Right atrium auricular region (tissue), 2 donors: ENCODE results near the gene PDZRN3. TPM values are rescaled to one million over a fixed set of nuclear protein-coding genes. Genes with fewer than 3 reads are reported as not detected.
A peak's percentile ranks its signal among the peaks of the same experiment; 100 is the strongest.

ENCODE experiments used
- DNase-seq: peaks from one replicate; pipeline ENCODE4 v3.0.0-alpha.2; 2019; ENCODE audit warnings: low spot score
- H3K27ac ChIP-seq, 2 donors: fragments of 200-600 bp; sonication (generic); 1 replicate in 1 of 2; 2 replicates in 1 of 2; pipeline ENCODE4 v1.5.1; 2016 to 2019
- H3K27me3 ChIP-seq, 2 donors: fragments of 200-600 bp; sonication (generic); one replicate each; pipeline versions ENCODE4 v1.5.1 to v1.6.0; 2017 to 2019
- H3K36me3 ChIP-seq: fragments of 200-600 bp; sonication (generic); one replicate; pipeline ENCODE4 v1.5.1; 2016
- H3K4me1 ChIP-seq, 2 donors: fragments of 200-600 bp; sonication (generic); one replicate each; pipeline versions ENCODE4 v1.5.1 to v1.6.0; 2017 to 2019
- H3K4me3 ChIP-seq, 2 donors: fragments of 200-600 bp; sonication (generic); 1 replicate in 1 of 2; 2 replicates in 1 of 2; pipeline ENCODE4 v1.5.1; 2017 to 2019; ENCODE audit warnings: mild to moderate bottlenecking in 1 of 2, moderate library complexity in 1 of 2
- H3K9me3 ChIP-seq, 2 donors: fragments of 200-600 bp; sonication (generic); one replicate each; pipeline ENCODE4 v1.5.1; 2019
- CTCF ChIP-seq, 2 donors: fragments of 200-600 bp; sonication (generic); IDR thresholded peaks; one replicate each; pipeline ENCODE4 v1.5.1; 2019; ENCODE audit warnings: antibody characterized with exemption in 2 of 2
- total RNA-seq, 2 donors: library from RNA; depleted of rRNA; stranded (reverse); fragments of >200 nt; gene quantifications; one replicate each; pipeline ENCODE4 v1.1.0, GENCODE V29; 2016

Gene PDZRN3
- total RNA-seq, 2 donors from 2014 or later: 66.8 to 87.4 TPM

- Histone ChIP-seq H3K4me1 (peaks cover 0 to 18% of the 10 kb centered on the region in 2 donors), H3K27me3 (no peaks in the 10 kb centered on the region), H3K27ac (no peak overlapping the region), H3K4me3 (no peak overlapping the region), H3K9me3 (no peaks in the 10 kb centered on the region), H3K36me3 (no peaks in the 10 kb centered on the region)
- TF ChIP-seq CTCF (IDR thresholded peaks at IDR 0.05): no peak
- DNase-seq: no peak
These were observed 60.7 kb downstream of the PDZRN3 start for GRCh38 chr3:73563896-73564582.

- H3K4me1 ChIP-seq: peaks cover 0 to 37% of the 10 kb centered on the region in 2 donors
- H3K4me3 ChIP-seq: no peak overlapping the region
- no peak overlapping the region for H3K27ac ChIP-seq
- no peaks in the 10 kb centered on the region for H3K9me3 ChIP-seq
- no peaks in the 10 kb centered on the region for H3K27me3 ChIP-seq
- TF ChIP-seq CTCF (IDR thresholded peaks at IDR 0.05): no peak
- no peaks in the 10 kb centered on the region for H3K36me3 ChIP-seq
- DNase-seq: no peak
These were observed 63.2 kb downstream of the PDZRN3 start for GRCh38 chr3:73561494-73561893.

- no peaks in the 10 kb centered on the region for H3K9me3 ChIP-seq
- TF ChIP-seq CTCF (IDR thresholded peaks at IDR 0.05): no peak
- no peak overlapping the region for H3K4me3 ChIP-seq
- peak overlapping the region in 1 of 2 donors; percentile 47 for H3K27ac ChIP-seq
- no peaks in the 10 kb centered on the region for H3K27me3 ChIP-seq
- H3K36me3 ChIP-seq: no peaks in the 10 kb centered on the region
- DNase-seq: no peak
- peaks cover 0 to 48% of the 10 kb centered on the region in 2 donors for H3K4me1 ChIP-seq
These were observed 65.0 kb downstream of the PDZRN3 start for GRCh38 chr3:73559749-73560148.

GRCh38 chr3:73558727-73559075, 66.0 kb downstream of the PDZRN3 start:
- Histone ChIP-seq H3K36me3 (no peaks in the 10 kb centered on the region), H3K9me3 (no peaks in the 10 kb centered on the region), H3K4me3 (no peak overlapping the region), H3K4me1 (peaks cover 0 to 46% of the 10 kb centered on the region in 2 donors), H3K27me3 (no peaks in the 10 kb centered on the region), H3K27ac (peak overlapping the region; percentile 47 to 52)
- DNase-seq: no peak
- no peak for TF ChIP-seq CTCF (IDR thresholded peaks at IDR 0.05)

GRCh38 chr3:73557986-73558726, 66.6 kb downstream of the PDZRN3 start:
- Histone ChIP-seq H3K4me3 (no peak overlapping the region), H3K36me3 (no peaks in the 10 kb centered on the region), H3K27ac (peak overlapping the region; percentile 47 to 52), H3K27me3 (no peaks in the 10 kb centered on the region), H3K9me3 (no peaks in the 10 kb centered on the region), H3K4me1 (peaks cover 0 to 45% of the 10 kb centered on the region in 2 donors)
- DNase-seq: no peak
- no peak for TF ChIP-seq CTCF (IDR thresholded peaks at IDR 0.05)
